Fibroblast of pulmonary artery (primary cell): ENCODE measurements around the gene BMF.
"Not testable (repeated sequence)": the region's sequence is repeated elsewhere in the genome, so short reads cannot be mapped to it uniquely, and the experiment has no call there.

Experiments
- DNase-seq: peaks from one replicate; pipeline ENCODE4 v3.0.0-alpha.2; 2010; ENCODE audit warnings: low read depth
- H3K4me3 ChIP-seq: replicated peaks from 2 replicates; pipeline ENCODE4 v1.5.1; 2011; ENCODE audit warnings: low read depth, mild to moderate bottlenecking, control low read depth, low read length, moderate library complexity
- TF ChIP-seq, protein P1 (sequence below): IDR thresholded peaks from 2 replicates; pipeline ENCODE4 v1.5.1; 2011; ENCODE audit warnings: mild to moderate bottlenecking, control low read depth, low read length, inconsistent platforms; ENCODE audit errors: missing control alignments

BMF gene

DNA sequence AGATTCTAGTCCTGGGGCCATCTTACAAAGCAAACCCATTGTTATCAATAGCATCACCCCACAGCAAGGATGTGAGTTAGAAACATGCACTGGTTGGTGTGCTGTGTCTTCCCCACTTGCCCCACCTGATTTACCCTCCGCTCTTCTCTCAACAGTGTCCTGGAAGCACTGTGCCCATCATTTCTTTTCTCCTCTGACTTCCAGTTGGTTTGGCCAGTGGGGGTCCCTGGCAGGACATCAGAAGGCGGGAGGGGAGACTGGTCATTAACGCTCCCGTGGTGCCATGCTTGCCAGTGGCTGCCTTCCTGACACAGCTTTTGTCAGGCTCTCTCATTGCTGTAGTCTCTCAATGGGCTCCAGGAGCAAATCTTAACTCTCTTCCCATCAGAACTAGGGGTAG, 40.7 kb upstream of the BMF start:
- DNase-seq: no peak
- no peak overlapping the region for H3K4me3 ChIP-seq
- TF ChIP-seq, protein P1, sequence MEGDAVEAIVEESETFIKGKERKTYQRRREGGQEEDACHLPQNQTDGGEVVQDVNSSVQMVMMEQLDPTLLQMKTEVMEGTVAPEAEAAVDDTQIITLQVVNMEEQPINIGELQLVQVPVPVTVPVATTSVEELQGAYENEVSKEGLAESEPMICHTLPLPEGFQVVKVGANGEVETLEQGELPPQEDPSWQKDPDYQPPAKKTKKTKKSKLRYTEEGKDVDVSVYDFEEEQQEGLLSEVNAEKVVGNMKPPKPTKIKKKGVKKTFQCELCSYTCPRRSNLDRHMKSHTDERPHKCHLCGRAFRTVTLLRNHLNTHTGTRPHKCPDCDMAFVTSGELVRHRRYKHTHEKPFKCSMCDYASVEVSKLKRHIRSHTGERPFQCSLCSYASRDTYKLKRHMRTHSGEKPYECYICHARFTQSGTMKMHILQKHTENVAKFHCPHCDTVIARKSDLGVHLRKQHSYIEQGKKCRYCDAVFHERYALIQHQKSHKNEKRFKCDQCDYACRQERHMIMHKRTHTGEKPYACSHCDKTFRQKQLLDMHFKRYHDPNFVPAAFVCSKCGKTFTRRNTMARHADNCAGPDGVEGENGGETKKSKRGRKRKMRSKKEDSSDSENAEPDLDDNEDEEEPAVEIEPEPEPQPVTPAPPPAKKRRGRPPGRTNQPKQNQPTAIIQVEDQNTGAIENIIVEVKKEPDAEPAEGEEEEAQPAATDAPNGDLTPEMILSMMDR: no peak

- H3K4me3 ChIP-seq: no peak overlapping the region
- DNase-seq: peak; percentile 23
- TF ChIP-seq, protein P1: no peak
Observed at GRCh38 chr15:40146037-40146436, 37.4 kb upstream of the BMF start.

GRCh38 chr15:40142428-40142827, 33.7 kb upstream of the BMF start:
- TF ChIP-seq, protein P1: no peak
- no peak for DNase-seq
- H3K4me3 ChIP-seq: no peak overlapping the region

DNA sequence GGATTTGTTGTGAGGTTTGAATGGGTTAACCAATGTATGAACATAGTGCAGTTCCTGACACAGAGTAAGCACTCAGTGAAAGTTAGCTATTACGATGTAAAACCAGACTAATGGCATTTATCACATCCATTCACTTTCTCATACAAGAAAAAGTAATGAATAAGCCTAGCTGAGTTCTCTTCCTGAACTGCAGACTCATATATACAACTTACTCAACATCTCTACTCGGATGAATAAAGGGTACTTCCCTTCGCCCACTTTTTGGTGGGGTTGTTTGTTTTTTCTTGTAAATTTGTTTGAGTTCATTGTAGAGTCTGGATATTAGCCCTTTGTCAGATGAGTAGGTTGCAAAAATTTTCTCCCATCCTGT, 29.5 kb upstream of the BMF start:
- DNase-seq, H3K4me3 ChIP-seq: not testable (repeated sequence)

GRCh38 chr15:40137303-40138200, 28.9 kb upstream of the BMF start:
- no peak overlapping the region for H3K4me3 ChIP-seq
- DNase-seq: no peak
- TF ChIP-seq, protein P1: no peak

DNA sequence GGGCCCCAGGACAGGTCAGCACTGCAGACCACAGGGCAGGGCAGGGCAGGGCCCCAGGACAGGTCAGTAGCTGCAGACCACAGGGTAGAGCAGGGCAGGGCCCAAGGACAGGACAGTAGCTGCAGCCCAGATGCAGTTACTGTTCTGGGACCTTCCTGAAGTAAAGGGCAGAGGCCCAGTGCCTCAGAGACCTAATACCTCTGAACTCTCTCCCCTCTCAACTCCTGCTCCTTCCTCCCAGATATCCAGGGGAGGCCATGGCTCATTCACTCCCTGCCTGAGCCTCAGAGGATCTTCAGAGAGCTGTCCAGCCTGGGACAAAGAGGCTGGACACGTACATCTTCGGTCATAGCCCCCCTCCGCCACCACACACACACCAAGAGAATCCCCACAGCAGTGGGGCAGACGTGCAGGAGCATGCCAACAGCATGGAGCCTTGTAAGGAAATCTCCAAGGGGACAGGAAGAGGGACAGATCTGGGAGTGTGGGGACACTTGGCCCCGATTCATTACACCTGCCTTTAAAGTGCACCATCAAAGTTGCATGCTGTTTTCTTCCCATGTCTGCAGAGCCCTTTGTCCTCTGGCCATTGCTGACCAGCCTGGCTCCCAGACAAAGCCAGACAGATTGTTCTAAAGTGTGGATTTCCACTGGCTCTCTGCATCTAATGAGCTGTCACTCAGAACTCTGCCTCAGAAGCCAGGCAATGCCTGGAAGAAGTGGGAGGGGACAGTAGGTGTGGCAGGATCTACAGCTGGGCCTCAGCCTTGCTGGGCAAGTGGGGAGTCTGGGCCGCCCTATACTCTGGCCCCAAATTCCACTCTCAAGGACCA, 28.0 kb upstream of the BMF start:
- TF ChIP-seq, protein P1: no peak
- DNase-seq: no peak
- H3K4me3 ChIP-seq: no peak overlapping the region

- H3K4me3 ChIP-seq, DNase-seq: not testable (repeated sequence)
Observed at GRCh38 chr15:40135846-40136450, 27.3 kb upstream of the BMF start.
